Dermis blood vessel endothelial cell (primary cell): ENCODE measurements around the gene MYO16. TPM values are rescaled to one million over a fixed set of nuclear protein-coding genes. Genes with fewer than 3 reads are reported as not detected.

ENCODE experiments used
- DNase-seq: peaks from one replicate; pipeline ENCODE4 v3.0.0; 2010
- total RNA-seq: library from RNA; depleted of rRNA; stranded (reverse); fragments of >200 nt; gene quantifications from 2 replicates; pipeline ENCODE4 v1.2.3, GENCODE V29; 2014

MYO16 gene
- total RNA-seq, 1 donor from 2014 or later: not detected

- DNase-seq: no peak
Measured at GRCh38 chr13:109139346-109139745, 509.9 kb downstream of the MYO16 start.

- DNase-seq: no peak
Measured at GRCh38 chr13:109140054-109140453, 510.6 kb downstream of the MYO16 start.

GRCh38 chr13:109140479-109141349, 511.3 kb downstream of the MYO16 start:
- no peak for DNase-seq

GRCh38 chr13:109141706-109142105, 512.3 kb downstream of the MYO16 start:
- no peak for DNase-seq

- DNase-seq: no peak
Measured at GRCh38 chr13:109144693-109145437, 515.5 kb downstream of the MYO16 start.

GRCh38 chr13:109145631-109146030, 516.2 kb downstream of the MYO16 start:
- DNase-seq: peak; percentile 13

- DNase-seq: no peak
Measured at GRCh38 chr13:109146393-109146792, 517.0 kb downstream of the MYO16 start.

- no peak for DNase-seq
Measured at GRCh38 chr13:109146912-109147647, 517.7 kb downstream of the MYO16 start.

GRCh38 chr13:109148243-109148642, 518.8 kb downstream of the MYO16 start:
- no peak for DNase-seq

GRCh38 chr13:109150696-109151095, 521.3 kb downstream of the MYO16 start:
- no peak for DNase-seq

- no peak for DNase-seq
Measured at GRCh38 chr13:109151255-109151654, 521.8 kb downstream of the MYO16 start.

- DNase-seq: no peak
Measured at GRCh38 chr13:109151696-109152095, 522.3 kb downstream of the MYO16 start.

- no peak for DNase-seq
Measured at GRCh38 chr13:109152311-109152820, 523.0 kb downstream of the MYO16 start.

- no peak for DNase-seq
Measured at GRCh38 chr13:109152941-109153340, 523.5 kb downstream of the MYO16 start.

GRCh38 chr13:109154146-109154545, 524.7 kb downstream of the MYO16 start:
- DNase-seq: no peak

- no peak for DNase-seq
Measured at GRCh38 chr13:109154546-109154945, 525.1 kb downstream of the MYO16 start.

- no peak for DNase-seq
Measured at GRCh38 chr13:109154966-109155761, 525.8 kb downstream of the MYO16 start.

- no peak for DNase-seq
Measured at GRCh38 chr13:109156181-109156935, 526.9 kb downstream of the MYO16 start.

GRCh38 chr13:109157275-109157674, 527.9 kb downstream of the MYO16 start:
- DNase-seq: no peak

- DNase-seq: no peak
Measured at GRCh38 chr13:109158383-109158782, 529.0 kb downstream of the MYO16 start.

GRCh38 chr13:109159650-109160309, 530.4 kb downstream of the MYO16 start:
- no peak for DNase-seq
